GM12864 (cell line): ENCODE measurements around the gene OR2AK2.

Experiments used
- DNase-seq: peaks from one replicate; pipeline ENCODE4 v3.0.0-alpha.2; 2011; ENCODE audit warnings: low read depth
- H3K4me3 ChIP-seq: 2 replicates; pipeline ENCODE4 v1.5.1; 2011; ENCODE audit warnings: mild to moderate bottlenecking, low read depth, low read length, control low read depth
- CTCF ChIP-seq: IDR thresholded peaks from 2 replicates; pipeline ENCODE4 v1.5.1; 2011; ENCODE audit warnings: low read depth, mild to moderate bottlenecking, moderate library complexity, low read length, control low read depth, inconsistent platforms; ENCODE audit errors: missing control alignments

OR2AK2 gene

GRCh38 chr1:248015803-248016202 lies 50.8 kb downstream of the OR2AK2 start:
- no peak for DNase-seq
- TF ChIP-seq CTCF = no peak
- H3K4me3 ChIP-seq = no peak overlapping the region
